ENCODE measurements around the gene KIF1C. TPM values are rescaled to one million over a fixed set of nuclear protein-coding genes. Genes with fewer than 3 reads are reported as not detected.
"Not testable (repeated sequence)": the region's sequence is repeated elsewhere in the genome, so short reads cannot be mapped to it uniquely, and the experiment has no call there.

Gene KIF1C
- total RNA-seq, 1 experiment from 2014 or later: 85.6 TPM

DNA sequence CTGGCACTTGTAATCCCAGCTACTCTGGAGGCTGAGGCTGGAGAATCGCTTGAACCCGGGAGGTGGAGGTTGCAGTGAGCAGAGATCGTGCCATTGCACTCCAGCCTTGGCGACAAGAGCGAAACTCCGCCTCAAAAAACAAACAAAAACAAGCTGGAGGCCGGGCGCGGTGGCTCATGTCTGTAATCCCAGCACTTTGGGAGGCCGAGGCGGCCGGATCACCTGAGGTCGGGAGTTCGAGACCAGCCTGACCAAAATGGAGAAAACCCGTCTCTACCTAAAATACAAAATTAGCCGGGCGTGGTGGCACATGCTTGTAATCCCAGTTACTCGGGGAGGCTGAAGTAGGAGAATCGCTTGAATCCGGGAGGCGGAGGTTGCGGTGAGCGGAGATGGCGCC, 79.5 kb downstream of the KIF1C start:
- H3K79me2 ChIP-seq (ENCODE audit: insufficient read depth, low read length); H3K4me2 ChIP-seq (ENCODE audit: insufficient read depth, insufficient read length, low read length); H3T11ph ChIP-seq (ENCODE audit: low read length); H2BK15ac ChIP-seq (ENCODE audit: low read depth, low read length); H2AFZ ChIP-seq (ENCODE audit: low read length); H3K9me3 Mint-ChIP-seq; H3K36me3 Mint-ChIP-seq (ENCODE audit: insufficient read depth in 1 of 3, low read depth in 3 of 3); H4K91ac ChIP-seq (ENCODE audit: insufficient read length, low read depth, low read length); H2BK12ac ChIP-seq (ENCODE audit: insufficient read length, low read depth, low read length); H4K5ac ChIP-seq (ENCODE audit: insufficient read length, low read depth, low read length); H2AK5ac ChIP-seq (ENCODE audit: insufficient read length, low read length); H3K27ac Mint-ChIP-seq; H3K4me3 Mint-ChIP-seq; H3K79me1 ChIP-seq (ENCODE audit: insufficient read depth, low read depth, low read length, poor library complexity, severe bottlenecking); H4K20me1 ChIP-seq (ENCODE audit: control insufficient read depth, insufficient read depth, insufficient read length); H3K14ac ChIP-seq (ENCODE audit: insufficient read depth, low read length); H3K27ac ChIP-seq (ENCODE audit: insufficient read length, low read depth, low read length); H3K23ac ChIP-seq (ENCODE audit: insufficient read length, low read depth, low read length); H3K4me1 ChIP-seq (ENCODE audit: insufficient read depth, low read length); H3K9me3 ChIP-seq (ENCODE audit: control insufficient read depth, low read depth, low read length); H3K4ac ChIP-seq (ENCODE audit: low read depth, low read length); H3K18ac ChIP-seq (ENCODE audit: insufficient read length, low read depth, low read length); H2BK5ac ChIP-seq (ENCODE audit: insufficient read length, low read length); H3K27me3 ChIP-seq (ENCODE audit: insufficient read depth, low read length); H2BK120ac ChIP-seq (ENCODE audit: low read depth, low read length, poor library complexity, severe bottlenecking); DNase-seq; H4K8ac ChIP-seq (replicated peaks; ENCODE audit: insufficient read length, low read depth, low read length); H2BK20ac ChIP-seq (ENCODE audit: low read depth, low read length, poor library complexity, severe bottlenecking); H3K9ac ChIP-seq (ENCODE audit: extremely low read depth, insufficient read length, low read length); H3K23me2 ChIP-seq (ENCODE audit: insufficient read length, low read depth, low read length, poor library complexity, severe bottlenecking); H3K56ac ChIP-seq (ENCODE audit: insufficient read length, low read depth, low read length): not testable (repeated sequence)
- Mint-ChIP-seq H3K27me3 (ENCODE audit: low read depth) (peaks cover 13% of the 10 kb centered on the region), H3K4me1 (peaks cover 12 to 18% of the 10 kb centered on the region in 2 experiments)
- WGBS (ENCODE audit: extremely low coverage, insufficient read length, low lambda C conversion rate): no CpG with 5 or more reads among the region's 24 CpGs

All from H9 (cell line).